ENCODE results near the gene SLC25A51.
A peak's percentile ranks its signal among the peaks of the same experiment; 100 is the strongest.

SLC25A51 gene

DNA sequence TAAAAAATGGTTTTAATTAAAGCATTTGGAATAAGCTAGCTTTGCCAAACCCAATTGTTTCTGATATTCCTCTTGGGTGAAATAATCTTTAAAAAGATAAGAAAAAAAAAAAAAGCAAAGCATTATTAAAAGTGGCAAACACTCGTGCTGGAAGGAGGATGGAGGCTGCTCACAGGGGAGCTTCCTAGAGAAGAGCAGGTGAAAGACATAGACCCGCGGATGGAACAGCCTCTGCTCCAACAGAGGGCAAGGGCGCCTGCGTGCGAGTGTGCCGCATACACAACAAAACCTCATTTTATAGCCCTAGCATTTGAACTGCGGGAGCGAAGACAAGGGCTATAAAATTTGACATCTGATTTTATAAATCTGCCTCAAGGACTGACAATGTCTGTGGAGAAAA lies 33.4 kb upstream of the SLC25A51 start:
- DNase-seq (ENCODE audit: low read depth), result no peak

DNA sequence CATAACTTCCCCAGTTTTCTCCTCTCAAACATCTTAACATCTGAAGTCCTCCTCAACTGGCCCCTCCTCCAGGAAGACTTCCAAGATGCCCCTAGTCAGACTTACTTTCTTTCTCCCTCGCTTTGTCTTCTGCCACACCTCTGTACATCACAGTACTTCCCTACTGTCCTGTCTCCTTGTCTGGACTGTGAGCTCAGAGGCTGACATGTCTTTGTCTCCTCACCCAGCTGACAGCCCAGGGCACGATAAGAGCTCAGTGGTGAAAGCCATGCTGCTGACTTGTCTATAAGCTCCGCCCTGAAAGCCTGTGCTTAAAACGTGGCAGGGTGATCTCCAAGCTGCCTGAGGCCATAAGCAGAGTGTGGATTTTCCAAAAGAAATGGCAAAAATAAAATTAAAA lies 33.0 kb upstream of the SLC25A51 start:
- DNase-seq (ENCODE audit: low read depth), result peak; percentile 18

DNA sequence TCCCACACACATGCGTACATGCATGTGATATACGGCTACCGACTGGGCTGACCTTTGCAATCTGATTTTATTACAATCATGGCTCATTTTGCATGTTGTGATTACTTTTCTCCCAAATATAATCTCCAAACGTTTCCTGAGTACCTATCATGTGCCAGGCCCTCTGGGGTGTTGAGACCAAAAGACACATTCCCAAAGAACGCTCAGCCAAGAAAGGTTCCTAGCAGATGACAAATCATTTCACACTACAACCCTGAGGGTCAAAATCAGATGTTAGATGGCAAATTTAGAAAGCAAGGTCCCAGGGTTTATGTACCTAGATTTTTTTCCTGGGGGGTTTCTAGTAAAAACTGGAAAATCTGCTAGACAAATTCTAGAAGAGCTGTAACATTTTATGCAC lies 32.4 kb upstream of the SLC25A51 start:
- DNase-seq (ENCODE audit: low read depth), result no peak

DNA sequence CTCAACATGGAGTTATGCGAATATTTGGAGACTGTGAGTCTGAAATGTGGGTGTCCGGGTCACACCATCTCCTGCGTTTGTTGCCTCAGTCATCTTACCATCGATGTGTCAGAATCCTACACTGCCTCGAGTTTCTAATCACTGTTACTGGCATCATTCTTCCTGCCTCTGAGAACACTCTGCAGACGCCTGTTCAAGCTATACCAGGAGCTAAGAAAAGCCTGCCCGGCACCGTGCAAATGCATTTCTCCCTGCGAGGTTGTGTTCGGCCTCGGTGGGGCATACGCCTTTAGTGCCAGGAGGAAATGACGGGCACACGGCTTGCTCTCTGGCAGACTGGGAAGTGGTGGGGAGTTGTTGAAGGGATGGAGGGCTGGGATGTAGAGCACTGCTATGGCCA lies 31.2 kb upstream of the SLC25A51 start:
- DNase-seq (ENCODE audit: low read depth), result no peak

DNA sequence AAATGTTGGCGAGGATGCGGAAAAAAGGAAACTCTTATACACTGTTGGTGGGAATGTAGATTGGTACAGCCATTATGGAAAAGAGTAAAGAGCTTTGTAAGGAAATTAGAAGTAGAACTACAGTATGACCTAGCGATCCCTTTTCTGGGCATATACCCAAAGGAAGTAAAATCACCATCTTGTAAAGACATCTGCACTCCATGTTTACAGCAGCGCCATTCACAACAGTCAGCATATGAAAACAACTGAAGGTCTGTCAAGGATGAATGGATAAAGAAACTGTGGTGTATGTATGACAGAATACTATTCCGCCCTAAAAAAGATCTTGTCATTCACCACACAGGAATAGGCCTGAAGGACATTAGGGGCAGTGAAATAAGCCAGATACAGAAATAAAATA lies 27.7 kb upstream of the SLC25A51 start:
- DNase-seq (ENCODE audit: low read depth), result no peak

DNA sequence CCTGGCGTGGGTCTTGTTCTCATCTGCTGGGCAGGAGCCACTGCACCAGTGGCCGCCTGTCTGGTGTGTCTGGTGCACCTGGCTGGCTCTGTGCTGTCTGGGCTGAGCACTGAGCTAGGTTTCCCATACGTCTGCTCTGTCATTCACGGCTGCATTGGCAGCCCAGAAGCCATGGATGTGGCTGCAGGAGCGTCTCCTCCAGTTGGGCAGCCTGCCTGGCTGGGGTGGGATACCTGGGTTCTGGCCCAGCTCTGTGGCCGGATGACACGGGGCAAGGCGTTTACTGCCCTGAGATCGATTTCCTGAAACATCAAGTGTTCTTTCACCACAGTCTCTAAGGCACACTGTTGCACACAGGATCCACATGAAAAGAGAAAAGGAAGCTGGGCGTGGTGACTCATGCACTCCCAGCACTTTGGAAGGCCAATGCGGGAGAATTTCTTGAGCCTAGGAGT lies 25.5 kb upstream of the SLC25A51 start:
- no peak for DNase-seq (ENCODE audit: low read depth)

DNA sequence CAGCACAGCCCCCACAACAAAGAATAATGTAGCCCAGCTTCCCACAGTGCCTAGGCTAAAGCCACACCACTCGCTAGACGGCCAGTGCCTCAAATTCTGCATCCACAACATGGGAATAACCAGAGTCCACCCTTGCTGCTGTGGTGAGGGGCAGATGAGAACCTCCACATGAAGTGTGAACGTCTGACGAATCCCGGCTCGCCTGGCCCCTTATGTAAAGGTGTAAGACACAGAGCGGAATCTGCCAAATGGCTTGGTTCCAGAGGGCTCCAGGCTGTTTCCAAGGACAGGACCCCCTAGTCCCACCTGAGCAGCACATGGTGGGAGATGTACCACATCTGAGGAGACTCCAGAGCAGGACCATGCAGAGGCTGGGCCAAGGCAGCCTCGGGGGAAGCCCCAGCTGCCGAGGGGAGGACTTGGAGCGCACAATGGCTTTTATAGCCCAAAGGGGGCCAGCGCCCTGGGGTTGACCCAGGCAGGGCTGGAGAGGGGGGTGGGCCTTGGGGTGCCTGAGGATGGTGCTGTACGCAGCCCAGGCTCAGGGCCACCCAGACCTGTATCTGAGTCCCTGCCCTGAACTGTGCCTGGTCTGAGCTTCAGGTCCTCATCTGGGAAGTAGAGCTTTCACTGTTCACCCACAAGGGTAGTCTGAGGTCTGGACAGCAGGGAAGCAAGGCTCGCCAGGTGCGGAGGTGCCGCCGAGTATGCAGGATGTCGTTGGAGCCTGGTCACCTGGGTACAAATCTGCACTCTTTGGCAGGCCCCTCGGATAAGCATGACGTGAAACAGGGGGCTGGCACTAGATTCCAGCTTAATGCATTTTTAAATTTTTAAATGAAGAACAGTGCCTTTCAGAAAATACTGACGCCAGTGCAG lies 24.9 kb upstream of the SLC25A51 start:
- no peak for DNase-seq (ENCODE audit: low read depth)

DNA sequence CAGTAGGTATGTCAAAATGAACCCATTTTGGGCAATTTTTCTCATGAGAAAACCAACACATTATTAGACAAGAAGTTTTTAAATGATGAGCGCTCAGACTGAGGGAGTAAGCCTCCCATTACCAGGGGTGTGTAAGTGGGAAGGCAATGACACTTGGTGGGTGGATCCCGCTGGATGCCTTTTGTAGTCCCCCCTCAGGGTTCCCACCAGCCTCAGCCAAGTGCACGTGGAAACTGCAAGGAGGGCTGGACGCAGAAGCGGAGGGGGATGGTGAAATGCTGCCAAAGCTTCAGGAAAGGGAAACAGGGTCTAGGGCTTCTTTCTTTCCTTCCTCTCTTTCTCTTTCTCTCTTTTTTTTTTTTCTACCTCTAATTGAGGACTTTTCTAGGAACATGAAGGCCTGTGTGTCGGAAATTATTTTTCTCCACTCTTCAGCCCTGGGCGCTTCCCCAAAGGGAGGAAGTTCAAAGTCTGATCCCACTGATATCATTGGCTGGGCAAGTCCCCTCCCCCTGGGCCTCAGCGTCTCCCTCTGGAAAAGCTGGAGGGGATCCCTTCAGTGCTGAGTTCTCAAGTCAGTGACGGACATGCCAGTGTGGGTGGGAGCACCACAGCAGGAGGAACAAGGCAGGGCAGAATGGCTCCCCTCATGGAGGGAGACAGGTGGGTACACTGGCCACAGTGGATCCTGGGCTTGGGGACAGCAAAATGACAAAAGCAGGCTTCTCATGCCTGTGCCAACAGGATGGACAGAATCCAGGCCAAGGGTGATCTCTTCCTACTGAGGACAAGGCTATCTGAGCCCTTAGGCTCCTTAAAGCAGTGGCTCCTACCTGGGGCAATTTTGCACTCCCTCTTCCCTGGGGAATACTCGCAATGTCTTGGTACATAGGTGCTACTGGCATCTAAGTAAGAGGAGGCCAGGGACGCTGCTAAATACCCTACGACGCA lies 23.9 kb upstream of the SLC25A51 start:
- DNase-seq (ENCODE audit: low read depth), result no peak

DNA sequence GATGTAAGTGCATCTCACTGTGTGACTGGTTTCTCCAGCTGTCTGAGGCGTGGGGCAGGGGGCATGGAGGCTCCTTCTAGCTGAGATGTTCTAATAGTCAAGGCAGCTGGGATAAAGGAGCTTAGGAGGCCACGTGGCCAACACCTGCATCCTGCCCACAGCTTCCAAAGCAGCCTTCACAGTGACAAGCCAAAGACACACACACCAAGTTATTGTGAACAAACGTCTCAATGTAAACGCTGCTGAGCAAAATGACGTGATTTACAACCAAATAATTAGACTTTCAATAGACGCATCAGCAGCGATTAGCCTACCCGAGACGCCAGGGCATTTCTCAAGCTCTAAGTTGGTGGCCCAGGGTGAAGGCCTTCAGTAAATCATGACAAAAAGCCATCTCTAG lies 23.2 kb upstream of the SLC25A51 start:
- no peak for DNase-seq (ENCODE audit: low read depth)

DNA sequence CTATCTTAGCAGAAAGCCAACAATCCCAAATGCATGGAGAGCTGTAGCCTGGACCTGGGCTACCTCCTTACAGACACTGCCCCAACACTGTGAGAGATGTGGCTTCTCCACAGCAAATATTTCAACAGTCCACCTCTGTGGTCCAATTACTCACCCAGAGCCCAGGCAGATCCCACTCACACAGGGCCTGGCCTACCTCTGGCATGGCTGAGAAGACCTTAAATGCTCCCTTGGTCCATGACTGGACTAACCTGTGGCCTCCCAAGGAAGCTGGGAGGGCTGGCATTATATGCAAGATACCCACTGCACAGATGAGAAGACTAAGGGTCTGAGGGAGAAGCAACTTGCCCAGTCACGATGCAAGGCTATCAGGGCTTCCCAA lies 22.8 kb upstream of the SLC25A51 start:
- no peak for DNase-seq (ENCODE audit: low read depth)

DNA sequence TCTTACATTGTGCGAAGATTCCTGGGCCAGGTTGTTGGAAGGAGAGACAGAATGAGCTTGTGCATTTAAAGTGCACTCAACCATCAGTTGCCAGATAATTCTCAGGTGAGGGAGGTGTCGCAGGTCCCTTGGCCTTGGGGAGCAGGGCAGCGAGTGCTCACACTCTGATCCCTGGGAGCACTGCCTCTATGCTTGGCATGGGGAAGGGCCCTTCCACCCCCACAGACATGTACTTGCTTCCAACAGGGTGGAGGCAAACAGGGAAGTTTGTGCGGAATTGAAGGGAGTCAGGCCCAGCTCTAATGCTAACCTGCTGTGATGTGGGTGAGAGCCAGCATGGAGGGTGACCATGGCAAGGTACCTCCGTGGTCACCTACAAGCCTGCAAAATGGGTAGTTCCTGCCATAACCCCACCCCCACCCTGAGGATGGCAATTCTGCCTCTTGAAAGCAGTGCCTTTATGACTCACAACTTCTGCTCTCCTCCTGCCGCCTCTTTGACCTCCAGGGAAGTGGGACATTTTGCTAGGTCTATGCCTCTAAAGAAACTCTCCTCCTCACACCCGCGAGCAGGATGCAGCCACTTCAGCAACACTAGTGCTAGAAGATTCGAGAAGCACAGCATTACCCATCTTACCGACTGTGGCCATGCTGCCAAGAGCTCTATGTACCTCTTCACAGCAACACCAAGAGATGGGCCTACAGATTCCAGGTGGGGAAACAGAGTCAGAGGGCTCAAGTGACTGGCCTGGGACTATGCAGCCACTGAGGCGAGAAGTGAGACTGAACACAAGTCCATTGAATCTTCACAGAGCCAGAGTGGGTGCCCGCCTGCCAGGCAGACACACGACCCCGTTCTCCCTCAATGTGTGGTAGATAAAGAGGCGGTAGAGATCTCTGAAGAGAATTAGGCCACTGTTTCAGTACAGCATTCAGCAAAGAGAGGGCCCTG lies 22.1 kb upstream of the SLC25A51 start:
- DNase-seq (ENCODE audit: low read depth), result no peak

DNA sequence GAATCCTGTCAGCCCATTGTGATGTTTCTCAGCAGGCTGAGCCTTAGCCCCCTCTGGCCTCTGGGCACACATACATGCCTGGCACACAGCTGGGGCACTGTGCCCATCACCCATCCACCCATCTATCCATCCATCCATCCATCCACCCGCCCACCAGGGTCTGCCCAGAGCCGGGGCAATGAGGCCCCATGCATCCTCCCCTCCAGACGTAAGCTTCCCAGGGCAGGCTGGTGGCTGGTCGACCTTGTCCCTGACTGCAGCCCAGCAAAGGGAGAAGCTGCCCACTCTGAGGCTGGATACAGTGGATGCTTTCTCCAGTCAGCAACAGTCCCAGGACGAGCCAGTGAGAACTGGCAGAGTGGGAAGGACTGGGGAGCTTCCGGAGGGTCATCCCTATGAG lies 21.1 kb upstream of the SLC25A51 start:
- no peak for DNase-seq (ENCODE audit: low read depth)

DNA sequence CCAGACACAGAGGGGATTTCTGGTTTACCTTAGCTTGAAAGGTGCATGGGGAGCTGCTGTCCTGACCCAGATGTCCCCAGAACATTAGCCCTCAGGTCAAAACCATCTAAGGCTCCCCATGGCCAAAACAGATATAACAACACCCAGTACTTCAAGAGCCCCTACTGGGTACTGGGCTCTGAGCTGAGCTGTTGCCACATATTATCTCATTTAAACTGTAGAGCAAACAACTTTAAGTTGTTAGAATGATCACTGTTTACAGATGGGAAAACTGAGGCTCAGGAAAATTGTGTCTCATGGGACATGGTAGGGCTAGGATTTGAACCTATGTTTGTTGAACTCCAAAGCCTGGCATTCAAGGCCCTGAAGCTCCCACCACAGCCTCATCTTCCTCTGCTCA lies 20.6 kb upstream of the SLC25A51 start:
- DNase-seq (ENCODE audit: low read depth), result no peak

DNA sequence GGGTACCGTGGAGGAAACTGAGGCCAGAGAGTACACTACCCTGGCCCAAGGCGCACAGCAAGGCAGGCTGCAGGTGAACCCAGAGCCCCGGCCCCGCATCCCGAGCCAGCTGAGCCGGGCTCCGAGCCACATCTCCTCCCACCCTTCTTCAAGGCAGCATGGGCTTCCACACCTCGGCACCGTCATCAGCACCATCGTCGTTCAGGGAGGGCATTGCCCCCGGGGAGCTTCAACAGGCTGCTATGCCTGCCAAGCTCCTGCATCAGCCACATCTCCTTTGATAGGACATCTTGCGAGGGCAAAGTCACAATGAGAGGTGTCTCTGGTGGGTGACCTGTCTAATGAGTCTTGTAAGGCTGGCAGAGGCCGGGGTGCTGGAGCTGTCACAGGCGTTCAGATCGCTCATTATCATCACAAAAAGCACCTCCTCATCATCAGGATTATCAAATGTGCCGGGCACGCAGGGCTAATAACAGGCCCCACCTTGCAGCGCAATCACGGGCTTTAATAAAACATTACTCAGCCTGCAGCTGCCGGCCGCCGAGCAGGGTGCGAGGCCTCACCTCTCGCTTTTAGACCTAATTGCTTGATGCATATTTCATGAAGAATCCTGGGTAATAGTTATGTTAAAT lies 20.0 kb upstream of the SLC25A51 start:
- no peak for DNase-seq (ENCODE audit: low read depth)

DNA sequence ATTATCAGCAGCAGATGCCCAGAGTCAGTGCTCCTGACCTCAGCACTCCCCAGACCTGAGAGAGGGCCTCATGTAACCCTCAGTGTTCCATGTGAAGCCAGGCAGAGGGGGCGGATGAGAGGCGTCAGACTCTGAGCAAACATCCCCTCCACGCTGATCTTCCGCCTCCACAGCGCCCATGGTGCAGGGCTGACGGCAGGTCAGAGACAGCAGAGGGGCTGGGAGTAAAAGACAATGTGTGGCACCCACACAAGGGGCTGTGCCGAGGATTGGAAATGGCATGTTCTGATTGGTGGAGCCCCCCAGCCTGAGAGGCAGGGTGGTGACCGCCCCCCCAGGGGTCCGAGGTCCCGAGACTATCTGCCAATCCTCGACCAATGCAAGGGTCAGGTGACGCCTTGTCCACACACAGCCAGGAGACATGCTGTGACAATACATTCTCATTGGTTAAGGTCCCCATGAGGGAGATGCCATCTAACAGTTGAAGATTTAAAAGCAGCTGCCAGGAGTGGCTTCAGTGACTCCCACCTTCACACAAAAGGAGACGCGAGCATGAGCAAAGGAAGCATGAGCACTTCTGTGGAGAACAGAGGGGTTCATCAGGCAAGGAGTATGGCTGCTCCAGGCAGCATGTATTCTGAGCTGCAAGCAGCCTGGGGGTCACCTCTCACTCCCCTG lies 19.3 kb upstream of the SLC25A51 start:
- DNase-seq (ENCODE audit: low read depth), result no peak

DNA sequence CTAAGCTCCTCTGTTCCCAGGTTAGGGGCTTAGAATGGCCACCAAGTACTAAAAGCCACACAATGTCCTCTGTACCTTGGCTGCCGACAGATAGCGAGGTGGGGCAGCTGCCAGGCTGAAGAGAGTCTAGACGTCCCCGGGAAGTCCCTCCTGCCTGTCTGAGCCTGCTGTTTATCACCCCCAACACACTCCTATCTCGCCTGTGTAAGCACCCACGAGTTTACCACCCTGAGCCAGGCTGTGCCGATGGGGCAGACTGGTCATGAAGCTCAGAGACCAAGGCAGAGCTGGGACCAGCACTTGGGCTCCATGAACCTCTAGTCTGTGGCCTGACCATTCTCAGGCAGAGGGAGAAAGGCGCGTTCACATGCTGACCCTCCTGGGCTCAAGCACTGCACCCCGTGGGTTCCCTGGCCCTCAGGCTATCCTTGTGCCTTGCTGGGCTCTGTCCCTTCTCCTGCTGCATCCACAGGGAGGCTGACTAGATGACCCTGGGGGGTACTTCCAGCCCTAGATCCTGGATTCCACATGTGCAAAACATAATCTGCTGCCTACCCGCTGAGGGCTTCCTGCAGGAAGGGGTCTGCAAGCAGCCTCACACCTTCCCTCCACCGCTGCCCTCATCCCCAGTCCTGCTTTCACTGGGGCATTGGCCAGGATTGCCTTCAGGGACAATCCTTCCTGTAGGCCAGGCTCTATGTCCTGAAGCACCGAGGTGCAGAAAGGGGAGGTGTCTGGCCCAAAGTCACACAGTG lies 18.6 kb upstream of the SLC25A51 start:
- DNase-seq (ENCODE audit: low read depth), result no peak

DNA sequence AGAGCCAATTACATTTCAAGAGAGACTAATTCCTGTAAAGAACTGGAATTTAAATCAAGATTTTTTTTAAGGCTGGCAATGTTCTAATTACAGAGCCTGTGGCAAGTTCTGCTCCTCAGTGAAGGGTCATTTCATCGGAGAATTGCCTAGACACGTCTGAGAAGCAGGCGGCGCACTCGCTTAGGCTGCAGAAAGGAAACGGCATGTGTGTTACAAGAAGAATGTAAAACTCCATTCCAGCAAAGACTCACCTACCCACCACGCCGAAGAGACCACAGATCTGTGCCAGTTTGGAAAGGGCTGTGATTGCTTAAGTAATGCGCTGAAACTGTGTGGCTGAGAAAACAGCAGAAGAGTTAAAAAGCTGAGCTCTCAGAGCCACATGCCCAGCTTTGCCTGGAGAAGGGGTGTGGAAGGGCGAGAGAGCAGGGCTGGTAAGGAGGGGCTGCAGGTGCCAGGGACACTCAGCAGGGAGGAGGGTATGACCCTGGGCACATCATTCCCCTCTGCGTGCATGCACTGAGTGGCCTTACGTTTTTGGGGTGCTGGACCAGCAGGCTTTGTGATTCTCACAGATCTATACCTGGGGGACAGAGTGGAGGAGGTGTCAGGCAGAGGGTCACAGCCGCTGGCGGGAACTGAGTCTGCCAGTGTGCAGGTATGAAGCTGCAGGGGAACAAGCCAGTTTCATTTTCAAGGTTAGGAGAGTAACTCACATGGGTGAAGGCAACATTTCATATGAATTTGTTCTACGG lies 17.8 kb upstream of the SLC25A51 start:
- no peak for DNase-seq (ENCODE audit: low read depth)

DNA sequence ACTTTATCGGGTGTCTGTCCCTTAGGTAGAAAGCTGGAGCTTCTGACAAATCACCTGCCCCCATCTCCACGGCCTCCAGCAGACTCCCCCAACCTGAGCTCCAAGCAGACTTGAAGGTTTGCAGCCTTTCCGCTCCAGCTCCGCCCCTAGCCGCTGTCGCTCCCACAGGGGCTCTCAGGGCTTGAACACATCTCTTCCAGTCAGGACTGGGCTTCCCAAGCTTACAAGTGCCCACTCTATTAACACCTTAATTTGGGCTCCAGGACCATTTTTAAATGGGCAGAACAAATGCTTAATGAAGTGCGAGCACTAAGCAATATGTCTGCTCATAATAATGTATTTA lies 17.2 kb upstream of the SLC25A51 start:
- no peak for DNase-seq (ENCODE audit: low read depth)

DNA sequence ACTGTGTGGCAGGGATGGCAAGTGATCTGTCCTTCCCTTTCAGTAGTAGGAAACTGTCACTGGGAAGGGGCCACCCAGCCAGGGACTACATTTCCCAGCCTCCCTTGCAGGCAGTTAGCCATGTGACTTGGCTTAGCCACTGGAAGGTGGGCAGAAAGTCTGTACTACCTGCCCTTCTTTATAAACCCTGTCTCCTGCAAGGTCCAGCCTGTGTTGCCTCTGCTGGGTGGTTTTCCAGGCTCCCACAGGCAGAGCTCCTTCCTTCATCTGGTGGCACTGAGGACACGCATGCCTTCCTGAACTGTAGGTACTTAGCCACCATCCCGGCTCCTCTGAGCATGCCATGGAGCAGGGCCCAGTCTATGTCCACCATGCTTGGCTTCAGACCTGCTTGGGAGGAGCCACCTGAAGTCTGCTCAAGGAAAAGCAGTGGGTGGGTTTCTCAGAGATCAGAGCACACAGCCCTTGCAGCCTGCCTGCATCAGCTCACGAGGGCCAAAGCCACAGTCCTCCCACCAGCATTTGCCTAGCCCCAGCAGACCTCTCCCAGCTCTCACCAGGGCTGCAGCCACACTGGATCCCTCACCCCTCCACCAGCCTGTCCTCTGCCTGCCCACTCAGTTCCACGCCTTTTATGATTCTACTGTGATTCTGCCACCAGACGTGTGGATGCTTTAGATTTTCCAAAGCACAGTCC lies 16.7 kb upstream of the SLC25A51 start:
- no peak for DNase-seq (ENCODE audit: low read depth)
